IMR-90 (cell line): ENCODE results near the gene ARHGEF26. TPM values are rescaled to one million over a fixed set of nuclear protein-coding genes. Genes with fewer than 3 reads are reported as not detected.

Experiments used
- ATAC-seq: fragments of 200-7000 bp; cut with Tn5 transposase; 2 replicates; pipeline ENCODE4 v1.9.1; 2020; ENCODE audit warnings: low read depth, mild to moderate bottlenecking, moderate library complexity
- BruUV-seq: library from RNA; stranded (reverse); fragments of 400-500 nt; replicated peaks from 2 replicates; lab custom pipeline; 2021; lab: Mats Ljungman, UMichigan
- CTCF ChIA-PET: fragments of 300-600 bp; formaldehyde crosslinking; extraction: SDS; loops from one replicate; lab custom pipeline; 2021; ENCODE audit warnings: antibody characterized with exemption; lab: Yijun Ruan, JAX
- POLR2A ChIA-PET: fragments of 300-600 bp; sonication (Branson Sonifier 250); formaldehyde crosslinking; loops from one replicate; lab custom pipeline; 2022; ENCODE audit warnings: antibody characterized with exemption; ENCODE audit not compliant: unreplicated experiment; lab: Charles Lee
- DNase-seq: peaks from one replicate; pipeline ENCODE4 v3.0.0; 2013
- H2AFZ ChIP-seq: replicated peaks from 2 replicates; pipeline ENCODE3; 2013; ENCODE audit warnings: low read length, mild to moderate bottlenecking; ENCODE audit not compliant: poor library complexity
- H2AK5ac ChIP-seq: 2 replicates; pipeline ENCODE4 v1.6.1; 2013; ENCODE audit warnings: low read depth, low read length, inconsistent platforms
- H2AK9ac ChIP-seq: replicated peaks from 2 replicates; pipeline ENCODE3; 2013; ENCODE audit warnings: mild to moderate bottlenecking, low read depth, low read length, moderate library complexity; ENCODE audit not compliant: poor library complexity
- H2BK120ac ChIP-seq: 2 replicates; pipeline ENCODE4 v1.6.1; 2013; ENCODE audit warnings: low read depth, low read length, inconsistent platforms
- H2BK15ac ChIP-seq: 3 replicates; pipeline ENCODE4 v1.6.1; 2013; ENCODE audit warnings: low read depth, low read length, inconsistent platforms
- H2BK20ac ChIP-seq: 2 replicates; pipeline ENCODE4 v1.6.1; 2013; ENCODE audit warnings: low read depth, mild to moderate bottlenecking, inconsistent platforms, low read length, moderate library complexity
- H2BK5ac ChIP-seq: 2 replicates; pipeline ENCODE4 v1.6.1; 2013; ENCODE audit warnings: mild to moderate bottlenecking, low read depth, low read length, inconsistent platforms; ENCODE audit not compliant: poor library complexity, severe bottlenecking
- H3K14ac ChIP-seq: replicated peaks from 2 replicates; pipeline ENCODE4 v1.6.1; 2013; ENCODE audit warnings: low read depth, low read length, inconsistent platforms
- H3K18ac ChIP-seq: 2 replicates; pipeline ENCODE4 v1.6.1; 2013; ENCODE audit warnings: low read depth, low read length, control low read depth
- H3K23ac ChIP-seq: 2 replicates; pipeline ENCODE4 v1.6.1; 2013; ENCODE audit warnings: low read depth, low read length, inconsistent platforms
- H3K27ac ChIP-seq: 2 replicates; pipeline ENCODE4 v1.5.1; 2013; ENCODE audit warnings: mild to moderate bottlenecking, control low read depth, low read length; ENCODE audit not compliant: insufficient read depth
- H3K27me3 ChIP-seq: 2 replicates; pipeline ENCODE4 v1.6.1; 2013; ENCODE audit warnings: low read length; ENCODE audit not compliant: control insufficient read depth, insufficient read depth
- H3K36me3 ChIP-seq: 2 replicates; pipeline ENCODE4 v1.6.1; 2013; ENCODE audit warnings: low read length, mixed read lengths; ENCODE audit not compliant: control insufficient read depth, insufficient read depth
- H3K4ac ChIP-seq: 2 replicates; pipeline ENCODE4 v1.6.1; 2013; ENCODE audit warnings: low read depth, low read length, inconsistent platforms
- H3K4me1 ChIP-seq: 2 replicates; pipeline ENCODE4 v1.6.1; 2013; ENCODE audit warnings: low read length, mixed read lengths; ENCODE audit not compliant: control insufficient read depth, insufficient read depth
- H3K4me2 ChIP-seq: 2 replicates; pipeline ENCODE4 v1.6.1; 2013; ENCODE audit warnings: low read depth, mild to moderate bottlenecking, control low read depth, low read length, moderate library complexity
- H3K4me3 ChIP-seq: 2 replicates; pipeline ENCODE4 v1.5.1; 2013; ENCODE audit warnings: low read depth, mild to moderate bottlenecking, control low read depth, low read length, moderate library complexity; ENCODE audit not compliant: insufficient read depth
- H3K56ac ChIP-seq: 2 replicates; pipeline ENCODE4 v1.6.1; 2013; ENCODE audit warnings: low read length, inconsistent platforms; ENCODE audit not compliant: insufficient read depth; ENCODE audit errors: extremely low read depth
- H3K79me1 ChIP-seq, 2 experiments: 2 replicates each; pipeline ENCODE4 v1.6.1; 2013; ENCODE audit warnings: low read length in 2 of 2, inconsistent platforms in 1 of 2, low read depth in 1 of 2
- H3K9ac ChIP-seq: 2 replicates; pipeline ENCODE4 v1.6.1; 2013; ENCODE audit warnings: low read depth, low read length, control low read depth
- H3K9me1 ChIP-seq: 2 replicates; pipeline ENCODE4 v1.6.1; 2013; ENCODE audit warnings: low read length, inconsistent platforms; ENCODE audit not compliant: insufficient read depth
- H3K9me3 ChIP-seq: 2 replicates; pipeline ENCODE4 v1.6.1; 2013; ENCODE audit warnings: low read length; ENCODE audit not compliant: control insufficient read depth, insufficient read depth
- H4K20me1 ChIP-seq: 2 replicates; pipeline ENCODE4 v1.6.1; 2013; ENCODE audit warnings: low read length, inconsistent platforms; ENCODE audit not compliant: insufficient read depth
- H4K5ac ChIP-seq: 2 replicates; pipeline ENCODE4 v1.6.1; 2013; ENCODE audit warnings: mild to moderate bottlenecking, low read depth, low read length, control low read depth
- H4K8ac ChIP-seq, 2 experiments: 2 replicates each; pipeline ENCODE4 v1.6.1; 2013; ENCODE audit warnings: low read depth in 2 of 2, low read length in 2 of 2, control low read depth in 1 of 2, inconsistent platforms in 1 of 2
- H4K91ac ChIP-seq: 2 replicates; pipeline ENCODE4 v1.6.1; 2013; ENCODE audit warnings: low read depth, low read length, inconsistent platforms; ENCODE audit not compliant: insufficient read depth
- ELK1 ChIP-seq: fragments of 150-350 bp; IDR thresholded peaks from 2 replicates; pipeline ENCODE4 v1.6.1; 2016; ENCODE audit warnings: low read depth, mild to moderate bottlenecking, low read length, moderate library complexity, borderline replicate concordance
- FOS ChIP-seq: fragments of 150-350 bp; IDR thresholded peaks from 2 replicates; pipeline ENCODE4 v1.6.1; 2016; ENCODE audit warnings: low read depth, low read length
- MAZ ChIP-seq: IDR thresholded peaks from 2 replicates; pipeline ENCODE4 v1.6.1; 2012; ENCODE audit warnings: low read depth, mild to moderate bottlenecking, low read length, improper control_type of control experiment, moderate library complexity, borderline replicate concordance
- RAD21 ChIP-seq: IDR thresholded peaks from 2 replicates; pipeline ENCODE4 v1.6.1; 2012; ENCODE audit warnings: low read length, improper control_type of control experiment
- USF2 ChIP-seq: fragments of 150-350 bp; IDR thresholded peaks from 2 replicates; pipeline ENCODE4 v1.6.1; 2017; ENCODE audit warnings: mild to moderate bottlenecking, antibody characterized with exemption, low read length, low read depth
- WGBS, 2 experiments: methylation state at CpG; one replicate each; pipeline versions ENCODE4 v1.1.5 to v1.1.7; 2013; ENCODE audit warnings: missing lambda C conversion rate in 2 of 2; ENCODE audit not compliant: insufficient read length in 1 of 2; ENCODE audit errors: extremely low coverage in 2 of 2; 5-methylcytosine and 5-hydroxymethylcytosine counted together
- dilution Hi-C: fragments of 300-500 bp; cut with HindIII; formaldehyde crosslinking; loops from one replicate; pipeline ENCODE4 v1.14.3; 2018; ENCODE audit warnings: low sequenced_read_pairs; ENCODE audit not compliant: unreplicated experiment
- in situ Hi-C: fragments of 300-500 bp; cut with MboI; formaldehyde crosslinking; loops from 3 replicates; pipeline ENCODE4 v1.14.3; 2019; ENCODE audit warnings: low sequenced_read_pairs, inconsistent platforms, mixed read lengths
- intact Hi-C: fragments of 100-400 bp; cut with micrococcal nuclease; formaldehyde crosslinking; loops from 2 replicates; pipeline ENCODE4 v1.10.0; 2022
- polyA plus RNA-seq, 3 experiments: library from polyadenylated mRNA; depleted of rRNA; stranded (reverse); fragments of >200 nt; gene quantifications; 2 replicates each; pipeline ENCODE4 v1.2.3, GENCODE V29; 2012; ENCODE audit warnings: low replicate concordance in 1 of 3
- total RNA-seq: library from RNA; depleted of rRNA; stranded (reverse); fragments of >200 nt; gene quantifications from 2 replicates; pipeline ENCODE4 v1.2.3, GENCODE V29; 2012

The ARHGEF26 gene
- total and polyA plus RNA-seq, 2 of the 4 experiments (the other 2 are of a cell fraction), result 2.0 to 2.3 TPM

- peak overlapping the region; percentile 73 for H3K4me3 ChIP-seq
- CTCF ChIA-PET, result interaction anchor here (1.0 to 1.9 kb wide), 3 partner anchors 17 to 131 kb away, joined by 3 to 6 read pairs (median 3); no protein-coding TSS in a partner anchor
- H2AK9ac ChIP-seq, result peak overlapping the region; percentile 20
- H3K9ac ChIP-seq, result 0 out of 2 replicates have a peak overlapping the region, but pooled peaks have one; percentile 45
- no peak overlapping the region for H2BK120ac ChIP-seq
- no peaks in the 10 kb centered on the region for H3K36me3 ChIP-seq
- H3K9me1 ChIP-seq, result no peaks in the 10 kb centered on the region
- dilution Hi-C loops (no loop called here), in situ Hi-C loops (no loop called here), intact Hi-C loops (loop anchor here (1.0 to 2.0 kb wide), 3 partner anchors 27 to 131 kb away; no protein-coding TSS in a partner anchor)
- POLR2A ChIA-PET, result no interaction called here
- no peak overlapping the region for H3K18ac ChIP-seq
- H2BK20ac ChIP-seq, result no peak overlapping the region
- 0 out of 4 replicates have a peak overlapping the region, but pooled peaks of 1 of the 2 experiments have one; percentile 11 for H4K8ac ChIP-seq
- no TSS peak for BruUV-seq
- H3K4me1 ChIP-seq, result no peaks in the 10 kb centered on the region; the same call in 1 of the 2 replicates
- no peak overlapping the region for H4K5ac ChIP-seq
- peak overlapping the region; percentile 95 for H2AFZ ChIP-seq
- no peak overlapping the region for H2BK15ac ChIP-seq
- no peaks in the 10 kb centered on the region; the same call in 1 of the 2 replicates for H3K27me3 ChIP-seq
- no peak overlapping the region for H2AK5ac ChIP-seq
- H4K20me1 ChIP-seq, result no peaks in the 10 kb centered on the region
- peak overlapping the region; percentile 78 for H3K4me2 ChIP-seq
- TF ChIP-seq FOS (no peak), MAZ (no peak), USF2 (no peak), ELK1 (no peak), RAD21 (no peak)
- DNase-seq, result peak; percentile 23
- H4K91ac ChIP-seq, result no peak overlapping the region
- no peaks in the 10 kb centered on the region for H3K79me1 ChIP-seq
- no peak overlapping the region for H3K4ac ChIP-seq
- no peak overlapping the region for H3K14ac ChIP-seq
- H3K23ac ChIP-seq, result no peak overlapping the region
- H3K9me3 ChIP-seq, result no peaks in the 10 kb centered on the region
- H2BK5ac ChIP-seq, result no peak overlapping the region
- no peak overlapping the region; the same call in 1 of the 2 replicates for H3K56ac ChIP-seq
- WGBS, 2 experiments, result 0% methylated on average over 37 of the region's 76 CpGs; no CpG with 5 or more reads in 1 of the 2 experiments
- no peak overlapping the region for H3K27ac ChIP-seq
- peak; percentile 59 for ATAC-seq
Observed at GRCh38 chr3:154121701-154122551, 736 bp downstream of the ARHGEF26 start.
